Mucosa of stomach (tissue), 1 donor: ENCODE measurements around the gene CHRNB4.

Experiments
- H3K27me3 ChIP-seq: one replicate; pipeline ENCODE4 v1.7.0; 2013; ENCODE audit warnings: mild to moderate bottlenecking, low read length; ENCODE audit not compliant: control insufficient read depth, insufficient read depth
- H3K36me3 ChIP-seq: one replicate; pipeline ENCODE4 v1.7.0; 2013; ENCODE audit warnings: low read length; ENCODE audit not compliant: control insufficient read depth, insufficient read depth
- H3K4me1 ChIP-seq: one replicate; pipeline ENCODE4 v1.7.0; 2013; ENCODE audit warnings: mild to moderate bottlenecking, low read length; ENCODE audit not compliant: control insufficient read depth, insufficient read depth
- H3K4me3 ChIP-seq: one replicate; pipeline ENCODE4 v1.7.0; 2013; ENCODE audit warnings: low read length
- H3K9ac ChIP-seq: one replicate; pipeline ENCODE4 v1.7.0; 2013; ENCODE audit warnings: mild to moderate bottlenecking, low read length, moderate library complexity
- H3K9me3 ChIP-seq: one replicate; pipeline ENCODE4 v1.7.0; 2013; ENCODE audit warnings: mild to moderate bottlenecking, low read length, moderate library complexity; ENCODE audit not compliant: control insufficient read depth
- donor health status: Pancreatic carcinoma.

The CHRNB4 gene

DNA sequence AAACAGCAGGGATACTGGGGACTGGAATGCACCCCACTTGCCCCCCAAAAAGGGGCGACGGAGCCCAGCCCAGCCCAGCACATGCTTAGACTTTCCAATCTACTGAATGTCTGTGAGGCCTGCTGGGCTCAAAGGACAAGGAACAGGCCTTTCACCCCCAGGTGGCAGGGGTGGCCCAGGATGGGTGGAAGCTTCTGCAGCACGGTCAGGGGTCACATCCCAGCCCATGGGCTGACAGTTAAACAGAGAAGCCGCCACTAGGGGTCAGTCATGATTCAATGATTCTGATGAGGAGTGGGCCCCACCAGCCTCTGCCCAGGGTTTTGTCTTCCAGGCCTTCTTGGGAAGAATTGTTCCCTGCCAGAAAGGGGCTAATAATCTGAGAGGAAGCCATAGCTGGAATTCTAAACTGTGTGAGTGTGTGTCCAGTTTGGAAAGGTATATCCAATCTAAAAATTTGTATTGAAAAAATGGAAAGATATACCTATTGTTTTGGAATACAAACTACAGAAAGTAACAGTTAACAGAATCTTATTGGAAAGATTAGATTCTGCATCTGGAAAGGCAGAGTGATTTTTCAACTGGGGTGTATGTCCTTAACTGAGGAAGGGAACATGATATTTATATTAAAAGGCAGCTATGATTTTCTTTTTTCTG lies 2.2 kb downstream of the CHRNB4 start:
- H3K9me3 ChIP-seq: no peaks in the 10 kb centered on the region
- no peak overlapping the region for H3K4me3 ChIP-seq
- no peak overlapping the region for H3K9ac ChIP-seq
- H3K4me1 ChIP-seq: peaks cover 14% of the 10 kb centered on the region
- H3K27me3 ChIP-seq: peaks cover 23% of the 10 kb centered on the region
- no peaks in the 10 kb centered on the region for H3K36me3 ChIP-seq

DNA sequence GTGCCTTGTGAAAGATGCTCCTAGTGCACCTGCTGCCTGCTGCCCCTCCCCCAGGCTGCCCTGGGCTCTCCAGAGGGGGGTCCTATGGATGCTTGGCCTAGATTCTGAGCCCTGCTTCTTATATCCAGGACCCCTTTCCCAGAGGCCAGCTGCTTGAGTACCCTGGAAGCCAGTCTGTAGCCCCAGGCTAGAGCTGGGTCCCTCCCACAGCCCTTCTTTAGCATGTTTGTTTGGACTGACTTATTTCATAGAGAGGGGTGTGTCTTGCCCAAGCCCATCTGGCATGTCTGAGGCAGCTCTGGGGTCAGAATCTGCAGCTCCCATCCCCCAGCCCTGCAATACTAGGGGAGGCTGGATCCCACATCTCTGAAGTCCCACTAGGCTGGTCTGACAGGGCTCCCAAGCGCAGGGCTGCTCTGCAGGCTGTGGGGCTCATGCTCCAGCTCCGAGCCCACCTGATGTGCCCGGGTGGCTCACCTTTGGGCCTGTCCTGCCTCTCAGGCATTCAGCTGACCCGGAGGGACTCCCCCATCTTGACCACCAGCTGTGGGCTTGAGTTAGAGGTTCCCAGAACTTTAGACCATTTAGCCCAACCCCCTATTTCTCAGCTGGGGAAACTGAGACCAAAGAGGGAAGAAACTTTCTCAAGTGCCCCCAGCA lies 3.1 kb downstream of the CHRNB4 start:
- Histone ChIP-seq H3K27me3 (peaks cover 28% of the 10 kb centered on the region), H3K9me3 (no peaks in the 10 kb centered on the region)

DNA sequence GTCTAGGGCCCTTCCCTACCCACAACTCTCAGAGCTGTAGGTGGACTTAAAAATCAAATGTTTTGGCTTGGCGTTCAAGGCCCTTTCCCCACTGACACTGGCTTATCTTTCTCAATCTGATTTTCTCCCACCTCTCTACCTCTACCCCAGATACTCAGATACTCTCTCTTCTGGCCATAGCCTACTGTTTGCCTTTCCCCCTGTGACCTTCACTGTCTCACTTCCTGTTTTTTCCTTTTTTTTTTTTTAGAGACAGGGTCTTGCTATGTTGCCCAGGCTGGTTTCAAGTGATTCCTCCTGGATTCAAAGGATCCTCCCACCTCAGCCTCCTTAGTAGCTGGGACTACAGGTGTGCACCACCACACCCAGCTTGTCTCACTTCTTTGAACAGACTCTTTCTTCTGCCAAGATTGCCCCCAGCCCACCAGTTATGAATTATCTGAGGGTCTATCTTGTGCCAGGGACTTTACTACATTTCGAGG lies 4.6 kb downstream of the CHRNB4 start:
- Histone ChIP-seq H3K9me3 (no peaks in the 10 kb centered on the region), H3K4me1 (peaks cover 10% of the 10 kb centered on the region), H3K9ac (no peak overlapping the region), H3K36me3 (no peaks in the 10 kb centered on the region), H3K27me3 (peaks cover 26% of the 10 kb centered on the region), H3K4me3 (no peak overlapping the region)

More for the DNA sequence above, 3.1 kb downstream of the CHRNB4 start:
- Histone ChIP-seq H3K4me3 (no peak overlapping the region), H3K36me3 (no peaks in the 10 kb centered on the region), H3K9ac (no peak overlapping the region), H3K4me1 (peaks cover 14% of the 10 kb centered on the region)

DNA sequence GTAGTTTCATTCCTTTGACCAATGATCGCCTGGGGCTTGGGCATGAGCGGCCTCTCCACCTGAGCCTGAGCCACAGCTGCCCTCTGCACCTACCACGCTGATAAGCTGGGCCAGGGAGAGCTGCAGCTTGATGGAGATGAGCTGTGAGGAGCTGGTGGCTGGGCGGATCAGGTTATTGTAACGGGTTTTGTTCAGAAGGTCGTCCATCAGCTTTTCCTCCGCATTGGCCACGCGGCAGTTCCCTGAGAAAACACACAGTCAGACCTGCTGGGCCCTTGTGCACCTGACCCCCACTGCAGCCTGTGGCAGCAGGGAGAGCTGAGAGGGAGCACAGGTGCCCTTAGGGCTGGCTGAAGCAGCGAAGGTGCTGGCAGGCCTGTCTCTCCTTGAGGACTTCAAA lies 5.7 kb downstream of the CHRNB4 start:
- peaks cover 1% of the 10 kb centered on the region for H3K4me1 ChIP-seq
- no peak overlapping the region for H3K4me3 ChIP-seq
- no peaks in the 10 kb centered on the region for H3K36me3 ChIP-seq
- H3K9me3 ChIP-seq: no peaks in the 10 kb centered on the region
- H3K9ac ChIP-seq: no peak overlapping the region
- H3K27me3 ChIP-seq: peaks cover 15% of the 10 kb centered on the region

DNA sequence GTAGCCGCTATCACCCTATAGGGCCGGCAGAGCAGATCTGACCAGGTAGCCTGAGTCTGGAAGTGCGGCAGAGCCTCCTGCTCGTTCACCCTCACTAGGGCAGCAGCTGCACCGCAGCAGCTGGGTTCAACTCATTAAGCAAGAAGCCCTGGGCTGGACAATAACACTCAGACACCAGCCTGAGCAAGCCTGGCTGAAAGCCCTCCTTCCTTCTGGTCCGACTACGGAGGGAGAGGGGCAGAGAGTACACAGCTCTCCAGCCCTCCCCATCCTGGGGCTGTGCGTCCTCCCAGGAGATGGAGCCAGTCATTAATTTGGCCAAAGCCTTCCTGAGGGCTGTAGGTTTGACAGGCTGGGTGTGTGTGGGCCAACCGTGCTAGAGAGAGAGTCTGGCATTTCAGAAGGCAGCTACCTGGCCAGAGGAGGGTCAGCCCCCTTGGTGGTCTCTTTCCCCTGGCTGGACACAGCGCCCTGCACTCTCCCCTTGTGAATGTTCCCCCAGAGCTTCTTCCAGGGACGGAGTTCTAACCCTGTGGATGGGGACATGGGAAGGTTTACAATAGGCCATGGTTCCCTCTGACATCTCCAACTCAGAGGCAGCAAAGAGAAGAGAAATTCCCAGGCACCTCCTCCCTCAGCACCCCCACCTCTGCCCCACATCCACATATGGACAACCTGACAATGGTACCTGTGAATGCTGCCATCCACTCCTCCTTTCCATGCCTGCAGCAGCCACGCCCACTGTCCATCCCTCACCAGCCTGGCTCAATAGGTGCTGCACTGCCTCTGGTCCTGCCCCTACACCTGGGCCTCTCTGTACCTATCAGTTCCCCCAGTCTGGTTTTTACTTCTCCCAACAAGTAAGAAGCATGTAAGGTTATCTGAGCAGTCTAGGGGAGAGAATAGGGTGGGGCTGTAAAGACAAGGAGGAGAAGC lies 6.5 kb downstream of the CHRNB4 start:
- no peak overlapping the region for H3K9ac ChIP-seq
- H3K9me3 ChIP-seq: no peaks in the 10 kb centered on the region
- H3K4me3 ChIP-seq: no peak overlapping the region
- H3K27me3 ChIP-seq: peaks cover 11% of the 10 kb centered on the region
- H3K36me3 ChIP-seq: no peaks in the 10 kb centered on the region
- H3K4me1 ChIP-seq: no peaks in the 10 kb centered on the region

DNA sequence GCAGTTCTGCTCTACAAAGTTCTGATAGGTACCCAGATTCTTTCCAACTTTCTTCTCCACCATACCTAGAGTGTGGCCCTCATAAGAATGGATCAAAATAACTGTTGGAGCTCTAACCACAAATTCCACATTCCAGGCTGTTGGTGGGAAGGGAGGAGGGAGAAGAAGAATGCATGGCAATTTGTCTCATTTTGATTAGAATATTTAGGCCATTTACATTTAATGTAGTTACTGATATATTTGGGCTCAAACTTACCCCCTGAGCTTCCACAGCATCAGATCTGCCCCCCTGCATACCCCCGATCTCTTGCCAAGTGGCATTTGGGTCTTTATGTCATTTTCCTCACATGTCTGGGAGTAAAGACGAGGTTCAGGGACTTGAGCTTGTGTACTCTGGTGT lies 7.7 kb downstream of the CHRNB4 start:
- Histone ChIP-seq H3K4me3 (no peak overlapping the region), H3K9ac (no peak overlapping the region), H3K27me3 (peaks cover 11% of the 10 kb centered on the region), H3K36me3 (no peaks in the 10 kb centered on the region), H3K4me1 (no peaks in the 10 kb centered on the region), H3K9me3 (no peaks in the 10 kb centered on the region)

DNA sequence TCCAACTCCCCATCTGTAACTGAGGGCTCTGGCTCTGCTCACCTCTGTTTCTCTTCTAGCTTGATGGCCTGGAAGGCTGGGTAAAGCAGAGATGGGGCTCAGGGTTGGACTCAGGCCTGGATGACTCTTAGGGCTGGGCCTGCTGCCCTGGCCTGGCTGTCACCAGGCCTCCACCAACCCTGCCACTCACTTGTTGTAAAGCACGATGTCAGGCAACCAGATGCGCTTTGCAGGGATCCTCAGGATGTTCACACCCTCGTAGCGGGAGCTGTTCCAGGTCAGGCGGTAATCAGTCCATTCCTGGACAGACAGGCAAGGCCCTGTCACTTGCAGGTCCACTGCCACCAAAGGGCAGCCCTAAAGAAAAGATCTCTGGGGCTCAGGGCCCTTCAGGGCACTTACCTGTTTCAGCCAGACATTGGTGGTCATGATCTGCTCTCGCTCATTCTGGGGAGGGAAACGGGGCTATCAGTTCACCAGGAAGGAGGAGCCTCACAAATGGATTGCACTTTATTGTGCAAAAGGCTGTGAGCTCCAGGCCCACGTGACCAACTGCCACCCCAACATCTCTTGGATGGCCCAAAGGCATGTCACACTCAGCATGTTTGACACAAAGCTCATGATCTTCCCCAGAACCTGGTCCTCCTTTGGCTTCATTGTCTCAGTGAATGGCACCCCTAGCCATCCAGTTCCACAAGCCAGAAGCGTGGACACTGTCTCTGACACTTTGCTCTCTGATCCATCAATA lies 9.9 kb downstream of the CHRNB4 start:
- no peak overlapping the region for H3K9ac ChIP-seq
- no peaks in the 10 kb centered on the region for H3K36me3 ChIP-seq

DNA sequence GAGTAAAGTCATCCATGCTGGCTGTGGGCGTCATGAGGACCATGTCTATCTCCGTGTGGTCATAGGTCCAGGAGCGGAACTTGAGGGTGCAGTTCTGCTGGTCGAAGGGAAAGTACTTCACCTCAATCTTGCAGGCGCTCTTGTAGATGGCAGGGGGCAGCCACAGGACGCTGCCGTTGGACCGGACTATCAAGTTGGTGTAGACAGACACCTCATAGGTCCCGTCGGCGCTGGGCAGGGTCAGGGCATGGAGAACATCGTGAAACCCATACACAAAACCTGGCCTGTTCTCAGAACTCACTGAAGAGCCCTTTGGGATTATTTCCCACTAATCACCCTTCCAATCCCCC lies 11.3 kb downstream of the CHRNB4 start:
- Histone ChIP-seq H3K4me1 (no peaks in the 10 kb centered on the region), H3K9ac (no peak overlapping the region), H3K27me3 (peaks cover 20% of the 10 kb centered on the region), H3K9me3 (no peaks in the 10 kb centered on the region), H3K36me3 (no peaks in the 10 kb centered on the region), H3K4me3 (no peak overlapping the region)

More for the DNA sequence above, 9.9 kb downstream of the CHRNB4 start:
- Histone ChIP-seq H3K27me3 (peaks cover 15% of the 10 kb centered on the region), H3K4me1 (no peaks in the 10 kb centered on the region), H3K4me3 (no peak overlapping the region), H3K9me3 (no peaks in the 10 kb centered on the region)

DNA sequence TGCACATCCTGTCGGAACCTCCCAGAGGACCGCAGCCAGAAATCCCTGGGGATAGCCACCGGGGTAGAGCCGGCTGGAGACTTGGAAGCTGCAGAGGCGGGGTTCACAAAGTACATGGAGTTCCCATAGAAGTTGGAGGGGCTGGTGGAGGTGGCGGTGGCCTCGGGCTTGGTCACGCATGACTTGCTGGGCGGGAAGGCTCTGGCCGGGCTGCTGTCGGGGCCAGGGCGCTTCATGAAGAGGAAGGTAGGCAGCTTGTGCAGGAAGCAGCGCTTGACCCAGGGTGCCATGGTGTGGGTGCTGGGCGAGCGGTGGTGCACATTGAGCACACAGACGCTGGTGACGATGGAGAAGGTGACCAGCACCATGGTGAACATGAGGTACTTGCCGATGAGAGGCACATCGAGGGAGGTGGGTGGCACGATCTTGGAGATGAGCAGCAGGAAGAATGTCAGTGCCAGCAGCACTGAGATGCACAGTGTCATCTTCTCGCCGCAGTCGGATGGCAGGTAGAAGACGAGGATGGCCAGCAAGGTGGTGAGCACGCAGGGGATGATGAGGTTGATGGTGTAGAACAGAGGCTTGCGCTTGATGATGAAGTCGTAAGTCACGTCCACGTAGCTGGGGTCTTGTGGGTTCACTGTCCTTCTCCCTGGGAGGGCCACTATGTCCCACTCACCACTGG lies 11.8 kb downstream of the CHRNB4 start:
- Histone ChIP-seq H3K4me1 (no peaks in the 10 kb centered on the region), H3K27me3 (peaks cover 20% of the 10 kb centered on the region), H3K4me3 (no peak overlapping the region), H3K9ac (no peak overlapping the region), H3K9me3 (no peaks in the 10 kb centered on the region), H3K36me3 (no peaks in the 10 kb centered on the region)

DNA sequence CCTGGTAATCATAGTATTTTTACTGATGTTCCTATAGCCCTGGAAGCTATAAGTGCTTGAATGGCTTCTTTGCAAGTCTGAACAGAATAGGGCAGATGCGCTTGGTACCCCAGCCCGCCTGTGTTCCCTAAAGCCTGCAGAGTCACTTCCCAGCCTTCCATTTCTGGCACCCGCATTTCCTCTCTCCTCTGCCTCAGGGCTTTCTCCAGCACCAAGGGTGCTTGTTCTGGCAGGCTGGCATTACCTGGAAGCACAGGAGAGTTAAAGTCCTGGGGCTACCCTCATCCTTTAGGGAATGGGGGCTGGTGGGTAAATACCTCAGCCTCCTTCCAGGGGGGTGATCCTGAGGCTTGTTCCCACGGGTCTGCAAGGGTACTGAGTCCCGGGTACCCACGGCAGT lies 12.8 kb downstream of the CHRNB4 start:
- Histone ChIP-seq H3K9ac (no peak overlapping the region), H3K27me3 (peaks cover 14% of the 10 kb centered on the region), H3K4me1 (no peaks in the 10 kb centered on the region), H3K4me3 (no peak overlapping the region), H3K9me3 (no peaks in the 10 kb centered on the region), H3K36me3 (no peaks in the 10 kb centered on the region)

DNA sequence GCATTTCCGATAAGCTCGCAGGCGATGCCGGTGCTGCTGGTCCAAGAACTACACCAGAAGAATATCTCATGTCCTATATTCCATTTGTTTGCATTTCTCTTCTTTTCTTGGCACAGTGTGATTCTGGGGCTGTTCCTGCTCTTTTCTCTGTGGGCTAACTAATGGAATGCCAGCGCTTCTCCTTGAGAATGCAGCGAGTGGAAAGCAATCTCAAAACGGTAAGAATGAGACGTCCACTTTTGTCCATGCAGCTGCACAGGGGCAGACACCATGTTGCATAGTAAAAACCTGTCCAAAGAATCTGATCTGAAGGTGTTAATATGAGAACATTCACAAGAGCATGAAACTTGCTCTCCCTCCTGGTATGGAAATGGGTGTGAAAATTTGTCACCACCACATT lies 13.7 kb downstream of the CHRNB4 start:
- no peaks in the 10 kb centered on the region for H3K9me3 ChIP-seq
- peaks cover 20% of the 10 kb centered on the region for H3K27me3 ChIP-seq

More for the DNA sequence above, 13.7 kb downstream of the CHRNB4 start:
- no peak overlapping the region for H3K4me3 ChIP-seq
- no peak overlapping the region for H3K9ac ChIP-seq
- H3K36me3 ChIP-seq: no peaks in the 10 kb centered on the region
- H3K4me1 ChIP-seq: no peaks in the 10 kb centered on the region
